Retinal pigment epithelial cell (primary cell): ENCODE measurements around the gene MYBL2.

ENCODE experiments used
- DNase-seq: peaks from one replicate; pipeline ENCODE4 v3.0.0-alpha.2; 2010; ENCODE audit warnings: low read depth
- H3K4me3 ChIP-seq: 2 replicates; pipeline ENCODE4 v1.5.1; 2011; ENCODE audit warnings: mild to moderate bottlenecking, low read length, control low read depth, moderate library complexity
- CTCF ChIP-seq: conservative IDR thresholded peaks from 2 replicates; pipeline ENCODE4 v1.5.1; 2011; ENCODE audit warnings: low read depth, low read length, control low read depth, inconsistent platforms

The MYBL2 gene

GRCh38 chr20:43716123-43716522 lies 49.2 kb downstream of the MYBL2 start:
- no peak for DNase-seq
- H3K4me3 ChIP-seq, result no peak overlapping the region
- TF ChIP-seq CTCF, result no peak

- no peak for DNase-seq
- TF ChIP-seq CTCF, result no peak
- no peak overlapping the region for H3K4me3 ChIP-seq
Measured at GRCh38 chr20:43716757-43717615, 50.1 kb downstream of the MYBL2 start.

GRCh38 chr20:43717616-43717995 lies 50.7 kb downstream of the MYBL2 start:
- no peak overlapping the region for H3K4me3 ChIP-seq
- no peak for DNase-seq
- TF ChIP-seq CTCF, result no peak

GRCh38 chr20:43720007-43720406 lies 53.1 kb downstream of the MYBL2 start:
- no peak for TF ChIP-seq CTCF
- DNase-seq, result no peak

GRCh38 chr20:43721097-43721428 lies 54.1 kb downstream of the MYBL2 start:
- no peak overlapping the region for H3K4me3 ChIP-seq
- no peak for DNase-seq
- TF ChIP-seq CTCF, result no peak

More at GRCh38 chr20:43720007-43720406, 53.1 kb downstream of the MYBL2 start:
- H3K4me3 ChIP-seq, result no peak overlapping the region

- no peak for DNase-seq
- TF ChIP-seq CTCF, result no peak
- H3K4me3 ChIP-seq, result no peak overlapping the region
Measured at GRCh38 chr20:43721429-43722152, 54.7 kb downstream of the MYBL2 start.

GRCh38 chr20:43722153-43722505 lies 55.2 kb downstream of the MYBL2 start:
- no peak for TF ChIP-seq CTCF
- H3K4me3 ChIP-seq, result no peak overlapping the region
- no peak for DNase-seq
